Esophagus muscularis mucosa (tissue), 4 donors: ENCODE data around the gene RNF167. TPM values are rescaled to one million over a fixed set of nuclear protein-coding genes. Genes with fewer than 3 reads are reported as not detected.
A peak's percentile ranks its signal among the peaks of the same experiment; 100 is the strongest.

Source experiments
- DNase-seq: peaks from one replicate; pipeline ENCODE4 v3.0.0-alpha.2; 2017; ENCODE audit errors: extremely low spot score
- H3K27ac ChIP-seq, 4 donors: fragments of 200-600 bp; sonication (generic); replicated peaks in 1 of 4; 1 replicate in 3 of 4; 2 replicates in 1 of 4; pipeline ENCODE4 v1.5.1; 2016 to 2019; ENCODE audit warnings: mild to moderate bottlenecking in 1 of 4
- H3K27me3 ChIP-seq, 4 donors: fragments of 200-600 bp; sonication (generic); one replicate each; pipeline versions ENCODE4 v1.5.1 to v1.6.0; 2016 to 2019
- H3K36me3 ChIP-seq, 4 donors: fragments of 200-600 bp; sonication (generic); one replicate each; pipeline ENCODE4 v1.5.1; 2016 to 2019
- H3K4me1 ChIP-seq, 4 donors: fragments of 200-600 bp; sonication (generic); one replicate each; pipeline ENCODE4 v1.5.1; 2016 to 2019
- H3K4me3 ChIP-seq, 4 donors: fragments of 200-600 bp; sonication (generic); 1 replicate in 2 of 4; 2 replicates in 2 of 4; pipeline ENCODE4 v1.5.1; 2016 to 2019; ENCODE audit warnings: mild to moderate bottlenecking in 4 of 4, moderate library complexity in 1 of 4
- H3K9me3 ChIP-seq, 4 donors: fragments of 200-600 bp; sonication (generic); 1 replicate in 3 of 4; 2 replicates in 1 of 4; pipeline ENCODE4 v1.5.1; 2016 to 2019
- EP300 ChIP-seq: sonication (generic); formaldehyde crosslinking; IDR thresholded peaks from one replicate; pipeline ENCODE4 v1.6.1; 2017; ENCODE audit warnings: antibody characterized with exemption
- POLR2A ChIP-seq: fragments of 450-650 bp; IDR thresholded peaks from one replicate; pipeline ENCODE4 v1.6.1; 2017; ENCODE audit warnings: antibody characterized with exemption, moderate library complexity, mild to moderate bottlenecking, low read depth
- POLR2AphosphoS5 ChIP-seq, 2 donors: sonication (generic); formaldehyde crosslinking; IDR thresholded peaks; one replicate each; pipeline ENCODE4 v1.6.1; 2017; ENCODE audit warnings: antibody characterized with exemption in 2 of 2
- WGBS: methylation state at CpG from one replicate; pipeline ENCODE4 v1.1.5; 2018; 5-methylcytosine and 5-hydroxymethylcytosine counted together
- intact Hi-C: fragments of 100-400 bp; cut with DNase I; formaldehyde crosslinking; loops from one replicate; pipeline ENCODE4 v1.15.1; 2023
- total RNA-seq, 4 donors: library from RNA; depleted of rRNA; stranded (reverse); fragments of >200 nt; gene quantifications; one replicate each; pipeline versions ENCODE4 v1.1.0 to v1.2.1, GENCODE V29; 2016
- TF ChIP-seq, protein P1 (sequence below), 3 experiments: fragments of 200-600 bp in 2 of 3; fragments of 450-650 bp in 1 of 3; sonication (generic) in 2 of 3; IDR thresholded peaks; one replicate each; pipeline ENCODE4 v1.5.1; 2017 to 2019; ENCODE audit warnings: antibody characterized with exemption in 3 of 3, mild to moderate bottlenecking in 2 of 3, moderate library complexity in 1 of 3

Gene RNF167
- total RNA-seq: 10 to 100 TPM; 59.8 to 96.3 (median 69.5) TPM

DNA sequence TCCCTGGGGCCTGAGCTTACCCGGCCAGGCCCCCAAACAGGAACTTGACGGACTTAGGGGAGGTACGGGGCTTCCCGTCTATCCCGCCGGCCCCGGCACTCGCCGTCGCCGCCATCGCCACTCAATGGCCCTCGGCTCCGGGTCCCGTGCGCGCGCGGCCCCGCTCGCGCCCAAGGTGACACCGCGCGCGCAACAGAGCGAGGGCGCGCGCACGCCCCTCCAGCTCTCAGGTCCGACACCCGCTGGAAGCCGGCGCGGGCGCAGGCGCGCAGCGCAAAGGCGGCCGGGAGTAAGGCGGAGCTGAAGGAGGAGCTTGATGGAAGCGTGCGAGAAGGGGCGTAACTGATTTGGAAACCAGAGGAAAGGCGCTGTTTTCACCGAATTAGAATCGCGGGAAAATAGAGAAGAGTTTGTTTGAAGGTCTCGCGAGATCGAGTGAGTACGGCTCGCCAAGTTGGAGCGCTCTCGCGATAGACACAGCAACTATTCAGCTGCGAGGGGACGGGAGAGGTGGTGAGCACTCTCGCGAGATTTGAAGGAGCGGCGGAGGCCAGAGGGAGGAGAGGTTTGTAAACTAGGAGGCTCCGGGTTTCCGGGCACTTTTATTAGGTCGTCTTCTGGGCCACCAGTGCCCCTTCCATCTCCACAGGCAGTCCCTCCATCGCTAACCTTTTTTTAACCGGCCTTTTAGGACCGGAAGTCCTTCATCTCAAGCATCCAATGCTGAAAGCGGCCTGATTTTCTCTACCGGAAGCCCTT is at the start of gene RNF167, which contains the start of gene SLC25A11:
Gene RNF167, plus strand, starts transcription at position 473 of the 759 bp plus-strand sequence. CDS start 642 bp downstream, outside the sequence.
Gene SLC25A11, minus strand, starts transcription at position 251 of the 759 bp plus-strand sequence. Its CDS starts 136 bp downstream, at position 115.
- Histone ChIP-seq H3K4me3 (peak within 1 kb of the TSS; percentile 77 to 87 (median 78)), H3K27ac (peak within 1 kb of the TSS; percentile 91 to 97 (median 94)), H3K27me3 (no peaks in the 10 kb centered on the region), H3K9me3 (no peaks in the 10 kb centered on the region), H3K4me1 (peaks cover 36 to 69% (median 62%) of the 10 kb centered on the region in 4 donors), H3K36me3 (peaks cover 30 to 63% (median 55%) of the 10 kb centered on the region in 4 donors)
- DNase-seq: peak; percentile 99
- TF ChIP-seq EP300 (no peak), POLR2AphosphoS5 (IDR thresholded peaks at IDR 0.05) (peak; percentile 73 to 93), POLR2A (peak; percentile 56)
- TF ChIP-seq, protein P1, sequence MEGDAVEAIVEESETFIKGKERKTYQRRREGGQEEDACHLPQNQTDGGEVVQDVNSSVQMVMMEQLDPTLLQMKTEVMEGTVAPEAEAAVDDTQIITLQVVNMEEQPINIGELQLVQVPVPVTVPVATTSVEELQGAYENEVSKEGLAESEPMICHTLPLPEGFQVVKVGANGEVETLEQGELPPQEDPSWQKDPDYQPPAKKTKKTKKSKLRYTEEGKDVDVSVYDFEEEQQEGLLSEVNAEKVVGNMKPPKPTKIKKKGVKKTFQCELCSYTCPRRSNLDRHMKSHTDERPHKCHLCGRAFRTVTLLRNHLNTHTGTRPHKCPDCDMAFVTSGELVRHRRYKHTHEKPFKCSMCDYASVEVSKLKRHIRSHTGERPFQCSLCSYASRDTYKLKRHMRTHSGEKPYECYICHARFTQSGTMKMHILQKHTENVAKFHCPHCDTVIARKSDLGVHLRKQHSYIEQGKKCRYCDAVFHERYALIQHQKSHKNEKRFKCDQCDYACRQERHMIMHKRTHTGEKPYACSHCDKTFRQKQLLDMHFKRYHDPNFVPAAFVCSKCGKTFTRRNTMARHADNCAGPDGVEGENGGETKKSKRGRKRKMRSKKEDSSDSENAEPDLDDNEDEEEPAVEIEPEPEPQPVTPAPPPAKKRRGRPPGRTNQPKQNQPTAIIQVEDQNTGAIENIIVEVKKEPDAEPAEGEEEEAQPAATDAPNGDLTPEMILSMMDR (IDR thresholded peaks at IDR 0.05): peak in 1 of 3 experiments; percentile 33
- under 1% methylated on average over 53 of the region's 72 CpGs for WGBS
- intact Hi-C loops: loop anchor here (5.0 kb wide), 1 partner anchor 47 kb away; the partner anchor contains the start of gene CAMTA2

DNA sequence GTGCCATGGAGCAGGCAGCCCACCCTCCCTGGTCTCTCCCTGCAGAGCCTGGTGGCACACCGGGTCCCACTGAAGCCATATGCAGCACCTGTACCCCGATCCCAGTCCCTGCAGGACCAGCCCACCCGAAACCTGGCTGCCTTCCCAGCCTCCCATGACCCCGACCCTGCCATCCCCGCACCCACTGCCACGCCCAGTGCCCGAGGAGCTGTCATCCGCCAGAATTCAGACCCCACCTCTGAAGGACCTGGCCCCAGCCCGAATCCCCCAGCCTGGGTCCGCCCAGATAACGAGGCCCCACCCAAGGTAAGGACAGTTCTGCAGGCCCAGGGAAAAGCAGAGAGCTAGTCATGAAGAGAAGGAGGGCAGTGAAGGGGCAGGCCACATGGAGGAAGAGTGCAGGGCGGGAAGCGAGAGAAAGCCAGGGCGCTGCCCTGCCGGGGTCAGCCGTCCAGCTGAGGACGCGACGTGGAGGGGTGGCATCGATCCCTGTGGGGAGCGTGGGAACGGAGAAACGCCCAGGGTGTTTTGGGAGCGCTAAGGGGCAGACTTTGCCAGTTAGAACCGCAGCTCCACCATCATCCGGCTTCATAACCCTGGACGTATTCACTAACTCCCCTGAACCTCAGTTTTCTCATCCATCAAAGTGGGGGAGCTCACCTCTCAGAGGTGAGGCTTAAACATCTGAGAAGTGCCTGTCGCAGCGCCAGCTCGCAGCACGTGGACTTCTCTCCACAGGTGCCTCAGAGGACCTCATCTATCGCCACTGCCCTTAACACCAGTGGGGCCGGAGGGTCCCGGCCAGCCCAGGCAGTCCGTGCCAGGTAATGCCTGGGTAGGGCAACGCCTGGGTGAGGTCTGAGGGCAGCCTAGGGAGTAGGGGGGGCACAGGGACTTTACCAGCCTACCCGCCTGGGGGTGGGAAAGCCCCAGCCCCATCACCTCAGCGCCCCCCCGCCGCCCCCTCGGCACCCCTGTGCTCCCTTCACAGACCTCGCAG is 48.4 kb upstream of the RNF167 start:
- no peak for DNase-seq
- H3K4me1 ChIP-seq: peaks cover 0 to 5% (median 0%) of the 10 kb centered on the region in 4 donors
- TF ChIP-seq EP300: no peak
- TF ChIP-seq, protein P1 (IDR thresholded peaks at IDR 0.05): no peak
- TF ChIP-seq POLR2A: no peak
- no peak for TF ChIP-seq POLR2AphosphoS5 (IDR thresholded peaks at IDR 0.05)
- H3K4me3 ChIP-seq: no peak overlapping the region
- no peak overlapping the region for H3K27ac ChIP-seq
- no peaks in the 10 kb centered on the region for H3K9me3 ChIP-seq
- WGBS: 90% methylated on average over 41 of the region's 42 CpGs
- no peaks in the 10 kb centered on the region for H3K27me3 ChIP-seq
- H3K36me3 ChIP-seq: peaks cover 81 to 97% (median 95%) of the 10 kb centered on the region in 4 donors
- intact Hi-C loops: loop anchor here (2.0 kb wide), 1 partner anchor 159 kb away; no protein-coding TSS in a partner anchor

DNA sequence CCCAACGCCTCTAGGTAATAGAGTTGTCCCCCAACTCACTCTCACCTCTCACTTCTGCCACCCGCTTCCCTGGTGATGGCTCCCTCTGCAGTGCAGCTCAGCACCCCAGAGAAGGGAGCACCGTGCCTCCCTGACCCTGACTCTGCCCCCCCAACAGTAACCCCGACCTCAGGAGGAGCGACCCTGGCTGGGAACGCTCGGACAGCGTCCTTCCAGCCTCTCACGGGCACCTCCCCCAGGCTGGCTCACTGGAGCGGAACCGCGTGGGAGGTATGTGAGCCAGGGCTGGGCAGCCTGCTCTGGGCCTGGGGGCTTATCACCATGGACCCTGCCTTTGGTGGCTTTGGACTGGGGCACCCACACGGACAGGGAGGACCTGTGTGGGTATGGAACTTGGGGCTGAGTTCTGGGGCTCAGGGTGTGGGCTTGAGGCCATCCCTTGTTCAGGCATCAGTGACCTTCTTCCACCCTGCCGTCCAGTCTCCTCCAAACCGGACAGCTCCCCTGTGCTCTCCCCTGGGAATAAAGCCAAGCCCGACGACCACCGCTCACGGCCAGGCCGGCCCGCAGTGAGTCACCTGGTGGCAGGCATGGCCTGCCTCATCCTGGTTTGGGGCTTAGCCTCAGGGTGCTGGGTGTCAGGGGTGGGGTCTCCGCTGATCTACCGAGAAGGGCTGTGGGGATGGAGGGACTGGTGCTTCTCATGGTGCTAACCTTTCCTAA is 47.4 kb upstream of the RNF167 start:
- H3K9me3 ChIP-seq: no peaks in the 10 kb centered on the region
- H3K4me3 ChIP-seq: no peak overlapping the region
- peaks cover 0 to 5% (median 0%) of the 10 kb centered on the region in 4 donors for H3K4me1 ChIP-seq
- intact Hi-C loops: no loop called here
- no peak overlapping the region for H3K27ac ChIP-seq
- DNase-seq: no peak
- no peaks in the 10 kb centered on the region for H3K27me3 ChIP-seq
- TF ChIP-seq EP300: no peak
- TF ChIP-seq POLR2AphosphoS5 (IDR thresholded peaks at IDR 0.05): no peak
- H3K36me3 ChIP-seq: peaks cover 74 to 96% (median 93%) of the 10 kb centered on the region in 4 donors
- 95% methylated on average over 14 of the region's 23 CpGs for WGBS

DNA sequence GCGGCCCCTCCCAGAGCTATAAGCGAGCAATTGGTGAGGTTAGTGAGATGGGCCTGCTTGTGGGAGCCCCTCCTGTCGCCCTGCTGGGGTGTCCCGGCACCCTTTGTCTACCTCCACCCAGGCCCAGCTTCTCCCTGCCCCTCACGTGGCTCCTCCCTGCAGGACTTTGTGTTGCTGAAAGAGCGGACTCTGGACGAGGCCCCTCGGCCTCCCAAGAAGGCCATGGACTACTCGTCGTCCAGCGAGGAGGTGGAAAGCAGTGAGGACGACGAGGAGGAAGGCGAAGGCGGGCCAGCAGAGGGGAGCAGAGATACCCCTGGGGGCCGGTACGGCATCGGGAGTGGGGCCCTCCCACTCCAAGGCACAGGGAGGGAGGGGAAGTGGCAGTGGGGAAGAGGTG is 46.8 kb upstream of the RNF167 start:
- DNase-seq: no peak
- WGBS: 82% methylated on average over 18 of the region's 18 CpGs
- Histone ChIP-seq H3K27ac (no peak overlapping the region), H3K4me3 (no peak overlapping the region), H3K27me3 (no peaks in the 10 kb centered on the region), H3K9me3 (no peaks in the 10 kb centered on the region), H3K4me1 (peaks cover 0 to 5% (median under 1%) of the 10 kb centered on the region in 4 donors), H3K36me3 (peaks cover 73 to 90% (median 87%) of the 10 kb centered on the region in 4 donors)
- intact Hi-C loops: no loop called here
- TF ChIP-seq POLR2A: no peak
- TF ChIP-seq POLR2AphosphoS5 (IDR thresholded peaks at IDR 0.05): no peak
- TF ChIP-seq, protein P1 (IDR thresholded peaks at IDR 0.05): no peak
- no peak for TF ChIP-seq EP300
